UCSD-AML1 (cell line): ENCODE results near the gene ZNF438.
"Not testable (repeated sequence)": the region's sequence is repeated elsewhere in the genome, so short reads cannot be mapped to it uniquely, and the experiment has no call there.

Source experiments
- DNase-seq: peaks from one replicate; lab custom pipeline; 2025; ENCODE audit not compliant: unreplicated experiment; lab: John Stamatoyannopoulos, UW

Gene ZNF438

DNA sequence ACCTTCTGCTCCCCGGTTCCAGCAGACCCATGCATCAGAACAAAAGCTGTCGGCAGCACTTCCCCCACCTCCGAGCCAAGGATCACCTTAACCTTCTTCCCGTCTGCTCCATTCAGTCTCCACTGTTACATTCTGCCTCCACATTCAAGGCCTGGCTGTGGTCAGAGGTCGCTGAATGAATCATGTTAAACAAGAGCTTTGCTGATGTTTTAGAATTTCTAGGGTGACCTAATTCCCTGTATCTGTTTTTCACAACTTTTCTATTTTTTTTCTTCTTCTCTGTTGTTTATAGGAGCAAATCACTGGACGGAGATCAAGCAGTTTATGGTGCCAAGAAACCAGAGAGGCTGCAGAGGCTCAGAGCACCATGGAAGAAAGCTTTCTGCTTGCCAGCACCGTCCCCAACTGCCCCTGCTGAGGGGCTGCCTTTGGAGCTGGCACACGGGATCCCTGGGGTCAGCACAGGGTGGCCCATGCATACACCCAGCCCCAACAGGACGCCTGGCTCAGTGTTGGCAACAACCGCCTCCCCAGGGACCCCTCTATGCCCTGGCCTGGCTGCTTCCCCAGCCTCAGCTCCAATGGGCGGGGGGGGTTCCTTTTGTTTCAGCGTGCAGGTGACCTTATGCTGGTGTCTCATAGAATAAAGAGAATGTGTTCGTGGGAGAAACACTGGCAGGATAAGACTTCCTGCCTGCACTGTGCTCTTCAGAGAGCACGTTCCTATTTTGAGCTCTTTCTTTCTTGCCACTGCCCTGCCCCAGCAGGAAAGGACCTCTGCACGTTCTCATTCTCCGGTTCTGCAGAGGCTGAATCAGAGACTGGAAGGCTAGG is 219.4 kb downstream of the ZNF438 start:
- DNase-seq: peak; percentile 65

- DNase-seq: no peak
These were observed 220.2 kb downstream of the ZNF438 start for GRCh38 chr10:30811276-30812017.

GRCh38 chr10:30810416-30810815 is 221.2 kb downstream of the ZNF438 start:
- DNase-seq: no peak

- no peak for DNase-seq
These were observed 224.8 kb downstream of the ZNF438 start for GRCh38 chr10:30806850-30807249.

GRCh38 chr10:30805061-30805460 is 226.6 kb downstream of the ZNF438 start:
- DNase-seq: no peak

DNA sequence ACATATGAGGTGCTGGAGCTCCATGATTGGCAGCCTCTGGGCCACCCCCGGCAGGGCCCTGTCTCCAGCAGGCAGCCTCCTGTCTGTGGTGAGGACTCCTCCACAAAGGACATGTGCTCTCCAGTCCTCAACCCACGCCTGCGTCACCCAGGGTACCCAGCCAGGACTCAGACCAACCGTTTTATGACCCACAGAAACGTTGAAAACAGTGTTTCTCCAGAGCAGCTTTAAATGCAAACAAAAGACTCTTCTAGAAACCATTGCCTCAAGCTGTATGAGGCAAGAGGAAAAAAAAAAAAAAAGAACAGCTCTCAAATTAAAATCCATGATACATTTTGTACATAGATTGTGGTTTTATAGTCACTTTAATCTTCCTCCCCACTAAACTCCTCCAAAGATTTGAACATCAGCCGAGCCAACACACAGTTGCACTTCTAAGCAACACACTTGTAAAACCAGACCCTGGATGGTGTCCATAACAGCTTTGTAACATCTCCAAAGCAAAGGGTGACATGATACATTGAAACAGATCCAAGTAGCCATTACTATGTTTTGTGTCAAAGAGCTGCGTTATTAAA is 227.1 kb downstream of the ZNF438 start:
- DNase-seq: no peak

- no peak for DNase-seq
These were observed 227.8 kb downstream of the ZNF438 start for GRCh38 chr10:30803892-30804322.

DNA sequence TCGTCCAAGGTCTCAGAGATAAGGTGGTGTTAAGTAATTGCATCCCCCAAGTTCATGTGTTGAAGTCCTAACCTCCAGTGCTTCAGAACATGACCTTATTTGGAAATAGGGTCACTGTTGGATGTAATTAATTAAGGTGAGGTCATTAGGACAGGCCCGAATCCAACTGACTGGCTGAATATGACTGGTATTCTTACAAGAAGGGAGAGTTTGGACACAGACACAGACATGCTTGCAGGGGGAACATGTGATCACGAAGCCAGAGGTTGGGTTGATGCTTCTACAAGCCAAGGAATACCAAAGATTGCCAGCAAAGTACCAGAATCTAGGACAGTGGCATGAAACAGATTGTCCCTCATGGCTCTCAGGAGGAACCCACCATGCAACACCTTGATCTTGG is 228.6 kb downstream of the ZNF438 start:
- no peak for DNase-seq

GRCh38 chr10:30800368-30800767 is 231.3 kb downstream of the ZNF438 start:
- no peak for DNase-seq

DNA sequence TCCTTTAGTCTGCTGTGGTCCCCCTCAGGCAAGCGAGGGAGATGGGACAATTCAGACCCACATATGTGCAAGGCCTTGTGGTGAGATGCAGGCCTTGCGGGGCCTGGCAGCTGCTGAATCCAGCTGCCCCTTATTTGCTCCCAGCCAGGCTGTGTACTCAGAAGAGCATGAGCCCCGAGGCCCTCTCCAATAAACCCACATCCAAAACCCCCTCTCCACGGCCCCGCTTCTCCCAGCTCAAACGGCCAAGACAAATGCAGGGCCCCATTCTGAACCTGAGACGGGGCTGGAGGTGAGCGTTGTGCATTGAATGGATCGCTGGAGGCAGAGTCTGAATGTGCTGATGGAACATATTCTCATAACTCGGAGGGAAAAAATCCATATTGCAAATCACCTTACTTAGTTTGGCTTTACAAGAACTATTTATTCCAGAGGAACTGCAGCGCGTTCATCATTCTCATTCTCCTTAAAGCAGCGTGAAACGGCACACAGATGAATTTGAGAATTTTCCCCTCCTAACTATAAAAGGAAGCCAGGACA is 232.9 kb downstream of the ZNF438 start:
- no peak for DNase-seq

GRCh38 chr10:30795024-30795423 is 236.6 kb downstream of the ZNF438 start:
- DNase-seq: not testable (repeated sequence)
